Caco-2 (cell line): ENCODE measurements around the gene ADCK2. TPM values are rescaled to one million over a fixed set of nuclear protein-coding genes. Genes with fewer than 3 reads are reported as not detected.
A peak's percentile ranks its signal among the peaks of the same experiment; 100 is the strongest.

Experiments
- BruUV-seq: library from RNA; stranded (reverse); fragments of 400-500 nt; replicated peaks from 2 replicates; lab custom pipeline; 2021; lab: Mats Ljungman, UMichigan
- CTCF ChIA-PET: fragments of 300-600 bp; sonication (Branson Sonifier 250); formaldehyde crosslinking; loops from one replicate; lab custom pipeline; 2022; ENCODE audit warnings: antibody characterized with exemption; lab: Charles Lee
- POLR2A ChIA-PET: fragments of 300-600 bp; sonication (Branson Sonifier 250); formaldehyde crosslinking; loops from one replicate; lab custom pipeline; 2022; ENCODE audit warnings: antibody characterized with exemption; lab: Charles Lee
- DNase-seq, 2 experiments: peaks; one replicate each; pipeline versions ENCODE4 v3.0.0 to v3.0.0-alpha.2; 2020 to 2022
- H3K27me3 ChIP-seq: replicated peaks from 2 replicates; pipeline ENCODE4 v1.6.0; 2011; ENCODE audit warnings: low read length; ENCODE audit not compliant: control insufficient read depth, insufficient read depth
- H3K36me3 ChIP-seq: 2 replicates; pipeline ENCODE4 v1.5.1; 2011; ENCODE audit warnings: low read length; ENCODE audit not compliant: control insufficient read depth, insufficient read depth
- H3K4me1 ChIP-seq: fragments of 250-450 bp; sonication (Bioruptor Pico); 2 replicates; pipeline ENCODE4 v1.5.1; 2020; ENCODE audit warnings: mild to moderate bottlenecking
- H3K4me3 ChIP-seq: 2 replicates; pipeline ENCODE4 v1.5.1; 2011; ENCODE audit warnings: low read depth, mild to moderate bottlenecking, control low read depth, low read length
- H3K9me3 ChIP-seq: fragments of 250-450 bp; sonication (Bioruptor Pico); 2 replicates; pipeline ENCODE4 v1.5.1; 2020; ENCODE audit warnings: mild to moderate bottlenecking, moderate library complexity
- H3K27ac Mint-ChIP-seq: one replicate; pipeline ENCODE4 v1.8.0; 2022; ENCODE audit warnings: mixed read lengths; ENCODE audit not compliant: unreplicated experiment
- H3K27me3 Mint-ChIP-seq: one replicate; pipeline ENCODE4 v1.8.0; 2022; ENCODE audit warnings: mixed read lengths; ENCODE audit not compliant: insufficient read depth, unreplicated experiment
- H3K36me3 Mint-ChIP-seq: one replicate; pipeline ENCODE4 v1.8.0; 2022; ENCODE audit warnings: mild to moderate bottlenecking, mixed read lengths; ENCODE audit not compliant: insufficient read depth, unreplicated experiment
- H3K4me1 Mint-ChIP-seq: one replicate; pipeline ENCODE4 v1.8.0; 2022; ENCODE audit warnings: low read depth, mixed read lengths; ENCODE audit not compliant: unreplicated experiment
- H3K4me3 Mint-ChIP-seq: one replicate; pipeline ENCODE4 v1.8.0; 2022; ENCODE audit warnings: mild to moderate bottlenecking, moderate library complexity, mixed read lengths; ENCODE audit not compliant: unreplicated experiment
- H3K9me3 Mint-ChIP-seq: one replicate; pipeline ENCODE4 v1.8.0; 2022; ENCODE audit warnings: mixed read lengths; ENCODE audit not compliant: unreplicated experiment
- CTCF ChIP-seq, 2 experiments: fragments of 200-600 bp in 1 of 2; IDR thresholded peaks; 1 replicate in 1 of 2; 2 replicates in 1 of 2; pipeline versions ENCODE4 v1.5.1 to v1.8.0; 2011 to 2022; ENCODE audit warnings: antibody characterized with exemption in 1 of 2, control low read depth in 1 of 2, inconsistent platforms in 1 of 2, low read depth in 1 of 2, low read length in 1 of 2, mild to moderate bottlenecking in 1 of 2, moderate library complexity in 1 of 2; ENCODE audit not compliant: insufficient read depth in 1 of 2, severe bottlenecking in 1 of 2, unreplicated experiment in 1 of 2
- intact Hi-C: fragments of 100-400 bp; cut with micrococcal nuclease; formaldehyde crosslinking; loops from one replicate; pipeline ENCODE4 v1.10.0; 2022; ENCODE audit not compliant: unreplicated experiment
- total RNA-seq: library from RNA; stranded (reverse); gene quantifications from 2 replicates; pipeline ENCODE4 v1.2.3, GENCODE V29; 2022

The ADCK2 gene
- total RNA-seq, 1 experiment from 2014 or later = 17.7 TPM

- Mint-ChIP-seq H3K36me3 (peaks cover 19% of the 10 kb centered on the region), H3K27me3 (no peaks in the 10 kb centered on the region), H3K9me3 (no peaks in the 10 kb centered on the region), H3K27ac (no peak overlapping the region), H3K4me3 (peak overlapping the region; percentile 81), H3K4me1 (peaks cover 6% of the 10 kb centered on the region)
- Histone ChIP-seq H3K27me3 (no peaks in the 10 kb centered on the region), H3K9me3 (no peaks in the 10 kb centered on the region), H3K36me3 (no peaks in the 10 kb centered on the region), H3K4me1 (0 out of 2 replicates have a peak, but pooled peaks cover 3% of the 10 kb centered on the region), H3K4me3 (no peak overlapping the region)
- TF ChIP-seq CTCF (IDR thresholded peaks at IDR 0.05; ENCODE audit: insufficient read depth in 1 of 2, low read depth in 1 of 2, low read length in 1 of 2, severe bottlenecking in 1 of 2, unreplicated experiment in 1 of 2) = no peak
- CTCF ChIA-PET = interaction anchor here (0.7 to 0.9 kb wide), 2 partner anchors 14 to 156 kb away, joined by 5 to 6 read pairs; no protein-coding TSS in a partner anchor
- BruUV-seq = TSS peak; percentile 36
- DNase-seq = no peak
- intact Hi-C loops = no loop called here
- POLR2A ChIA-PET = no interaction called here
Measured at GRCh38 chr7:140674356-140674800, 1.6 kb downstream of the ADCK2 start.

GRCh38 chr7:140674899-140675701 lies 2.4 kb downstream of the ADCK2 start:
- intact Hi-C loops = loop anchor here (5.0 kb wide), 1 partner anchor 337 kb away; the partner anchor contains the start of gene MRPS33
- H3K36me3 Mint-ChIP-seq = peaks cover 23% of the 10 kb centered on the region

More at GRCh38 chr7:140674899-140675701, 2.4 kb downstream of the ADCK2 start:
- no peaks in the 10 kb centered on the region for H3K27me3 ChIP-seq
- H3K4me3 ChIP-seq = no peak overlapping the region
- no peaks in the 10 kb centered on the region for H3K9me3 ChIP-seq
- ChIA-PET CTCF (interaction anchor here (0.9 to 1.2 kb wide), 2 partner anchors 13 to 18 kb away, joined by 5 to 7 read pairs; no protein-coding TSS in a partner anchor), POLR2A (no interaction called here)
- peaks cover 6% of the 10 kb centered on the region for H3K4me1 Mint-ChIP-seq
- TF ChIP-seq CTCF (IDR thresholded peaks at IDR 0.05; ENCODE audit: insufficient read depth in 1 of 2, low read depth in 1 of 2, low read length in 1 of 2, severe bottlenecking in 1 of 2, unreplicated experiment in 1 of 2) = peak; percentile 10 to 51
- peak overlapping the region; percentile 81 for H3K4me3 Mint-ChIP-seq
- H3K27ac Mint-ChIP-seq = no peak overlapping the region
- H3K36me3 ChIP-seq = no peaks in the 10 kb centered on the region
- H3K9me3 Mint-ChIP-seq = no peaks in the 10 kb centered on the region
- no peaks in the 10 kb centered on the region for H3K27me3 Mint-ChIP-seq
- 0 out of 2 replicates have a peak, but pooled peaks cover 3% of the 10 kb centered on the region for H3K4me1 ChIP-seq
- DNase-seq = peak in 1 of 2 experiments; percentile 47
- no TSS peak for BruUV-seq
